HCT116 (cell line): ENCODE data around the gene CENPT.

Source experiments
- CBX3 ChIP-seq: IDR thresholded peaks from 2 replicates; pipeline ENCODE4 v1.6.1; 2012; ENCODE audit warnings: low read depth
- CEBPB ChIP-seq: IDR thresholded peaks from 2 replicates; pipeline ENCODE4 v1.6.1; 2012; ENCODE audit warnings: low read depth
- CTCF ChIP-seq, 3 experiments: fragments of 200-600 bp in 1 of 3; sonication (generic) in 1 of 3; IDR thresholded peaks in 2 of 3; conservative IDR thresholded peaks in 1 of 3; 2 replicates each; pipeline ENCODE4 v1.5.1; 2012 to 2017; ENCODE audit warnings: low read depth in 2 of 3, low read length in 2 of 3, antibody characterized with exemption in 1 of 3, borderline replicate concordance in 1 of 3, control low read depth in 1 of 3, mild to moderate bottlenecking in 1 of 3, mixed read lengths in 1 of 3, mixed run types in 1 of 3, moderate library complexity in 1 of 3; ENCODE audit not compliant: insufficient read depth in 1 of 3
- EZH2 ChIP-seq: fragments of 200-600 bp; sonication (generic); IDR thresholded peaks from 2 replicates; pipeline ENCODE4 v1.6.1; 2017; ENCODE audit warnings: antibody characterized with exemption, mixed run types
- EZH2phosphoT487 ChIP-seq: fragments of 200-600 bp; IDR thresholded peaks from 2 replicates; pipeline ENCODE4 v1.6.1; 2018; ENCODE audit warnings: antibody characterized with exemption, borderline replicate concordance
- FOSL1 ChIP-seq: IDR thresholded peaks from 2 replicates; pipeline ENCODE4 v1.6.1; 2012; ENCODE audit warnings: low read depth
- POLR2A ChIP-seq: IDR thresholded peaks from 2 replicates; pipeline ENCODE4 v1.7.0; 2011; ENCODE audit warnings: borderline replicate concordance; ENCODE audit not compliant: insufficient read depth, insufficient read length; ENCODE audit errors: extremely low read depth
- POLR2AphosphoS5 ChIP-seq: IDR thresholded peaks from 2 replicates; pipeline ENCODE4 v1.6.1; 2011; ENCODE audit warnings: mild to moderate bottlenecking, low read depth, low read length, moderate library complexity
- SIN3A ChIP-seq: IDR thresholded peaks from 2 replicates; pipeline ENCODE4 v1.6.1; 2012; ENCODE audit warnings: low read depth
- SP1 ChIP-seq: IDR thresholded peaks from 2 replicates; pipeline ENCODE4 v1.6.1; 2012; ENCODE audit warnings: low read depth
- ZBTB33 ChIP-seq: IDR thresholded peaks from 2 replicates; pipeline ENCODE4 v1.6.1; 2011; ENCODE audit warnings: mild to moderate bottlenecking, low read length, moderate library complexity; ENCODE audit not compliant: insufficient replicate concordance; ENCODE audit errors: extremely low read depth
- ZFX ChIP-seq: fragments of 450-650 bp; IDR thresholded peaks from 2 replicates; pipeline ENCODE4 v1.6.1; 2017
- ZNF274 ChIP-seq: fragments of 200-500 bp; sonication (Bioruptor generic); IDR thresholded peaks from 2 replicates; pipeline ENCODE4 v1.6.1; 2014; ENCODE audit warnings: mild to moderate bottlenecking, low read depth, low read length, inconsistent platforms
- TF ChIP-seq, protein P1 (sequence below): IDR thresholded peaks from 2 replicates; pipeline ENCODE4 v1.6.1; 2012

DNA sequence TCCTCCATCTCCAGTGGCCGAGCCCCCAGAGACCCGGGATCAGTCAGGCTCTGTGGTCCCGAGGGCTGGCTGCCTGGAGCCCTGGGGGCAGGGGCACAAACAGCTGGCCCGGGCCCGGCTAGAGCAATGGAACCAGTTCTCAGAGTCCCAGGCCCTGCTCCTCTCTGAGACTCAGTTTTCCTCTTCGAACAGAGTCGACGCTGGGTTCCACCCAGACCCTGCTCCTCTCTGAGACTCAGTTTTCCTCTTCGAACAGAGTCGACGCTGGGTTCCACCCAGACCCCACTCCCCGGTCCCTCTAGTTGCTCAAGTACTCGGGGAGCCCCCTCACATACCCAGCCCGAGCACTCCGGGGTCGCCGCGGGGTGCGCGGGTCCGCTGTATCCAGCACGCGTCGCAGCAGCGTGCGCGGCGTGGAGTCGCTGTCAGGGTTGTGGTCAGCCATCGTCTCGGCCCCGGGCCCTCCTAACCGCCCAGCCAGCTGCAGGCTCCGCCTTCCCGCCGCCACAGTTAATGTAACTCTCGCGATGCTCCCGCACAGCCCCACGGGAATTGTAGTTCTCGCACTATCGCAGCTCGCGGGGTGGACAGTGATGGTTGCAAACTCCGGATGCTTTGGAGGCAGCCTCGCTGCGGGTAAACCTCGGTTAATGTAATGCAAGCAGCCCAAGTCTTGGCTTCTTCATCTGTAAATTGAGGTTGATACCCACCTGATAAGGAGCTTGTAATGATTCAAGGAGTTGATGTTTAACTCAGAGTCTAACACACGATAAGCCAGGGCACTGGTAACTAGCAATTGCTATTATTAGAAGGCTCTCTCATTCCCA lies 13.9 kb downstream of the CENPT start:
- TF ChIP-seq ZNF274 (no peak), CTCF (IDR thresholded peaks at IDR 0.05 in 2 of 3, conservative IDR thresholded peaks at IDR 0.05 in 1 of 3; ENCODE audit: borderline replicate concordance in 1 of 3, insufficient read depth in 1 of 3, low read depth in 2 of 3, low read length in 2 of 3) (no peak), POLR2AphosphoS5 (peak; percentile 91), FOSL1 (no peak), EZH2 (no peak), SP1 (peak; percentile 53), ZBTB33 (peak; percentile 98), SIN3A (peak; percentile 88), CBX3 (no peak), POLR2A (peak; percentile 75), CEBPB (no peak), EZH2phosphoT487 (no peak), ZFX (peak; percentile 46; the same call in 1 of the 2 replicates)
- TF ChIP-seq, protein P1, sequence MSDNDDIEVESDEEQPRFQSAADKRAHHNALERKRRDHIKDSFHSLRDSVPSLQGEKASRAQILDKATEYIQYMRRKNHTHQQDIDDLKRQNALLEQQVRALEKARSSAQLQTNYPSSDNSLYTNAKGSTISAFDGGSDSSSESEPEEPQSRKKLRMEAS, result peak; percentile 74; the same call in 1 of the 2 replicates
